Retinal pigment epithelial cell (primary cell): ENCODE measurements around the gene NOS1AP.
"Not testable (repeated sequence)": the region's sequence is repeated elsewhere in the genome, so short reads cannot be mapped to it uniquely, and the experiment has no call there.

ENCODE experiments used
- DNase-seq: peaks from one replicate; pipeline ENCODE4 v3.0.0-alpha.2; 2010; ENCODE audit warnings: low read depth
- H3K4me3 ChIP-seq: 2 replicates; pipeline ENCODE4 v1.5.1; 2011; ENCODE audit warnings: mild to moderate bottlenecking, low read length, control low read depth, moderate library complexity
- CTCF ChIP-seq: conservative IDR thresholded peaks from 2 replicates; pipeline ENCODE4 v1.5.1; 2011; ENCODE audit warnings: low read depth, low read length, control low read depth, inconsistent platforms

The NOS1AP gene

GRCh38 chr1:162200096-162200847 lies 130.8 kb downstream of the NOS1AP start:
- no peak overlapping the region for H3K4me3 ChIP-seq
- TF ChIP-seq CTCF, result no peak
- DNase-seq, result no peak

- DNase-seq, H3K4me3 ChIP-seq: not testable (repeated sequence)
Measured at GRCh38 chr1:162201062-162201461, 131.6 kb downstream of the NOS1AP start.

GRCh38 chr1:162204129-162204822 lies 134.8 kb downstream of the NOS1AP start:
- H3K4me3 ChIP-seq, result no peak overlapping the region
- no peak for TF ChIP-seq CTCF
- no peak for DNase-seq

- no peak for DNase-seq
- H3K4me3 ChIP-seq, result no peak overlapping the region
- TF ChIP-seq CTCF, result no peak
Measured at GRCh38 chr1:162204823-162205155, 135.3 kb downstream of the NOS1AP start.

- no peak for TF ChIP-seq CTCF
- DNase-seq, result no peak
- no peak overlapping the region for H3K4me3 ChIP-seq
Measured at GRCh38 chr1:162206300-162206699, 136.8 kb downstream of the NOS1AP start.

- H3K4me3 ChIP-seq, result no peak overlapping the region
- TF ChIP-seq CTCF, result no peak
- DNase-seq, result no peak
Measured at GRCh38 chr1:162206749-162207635, 137.5 kb downstream of the NOS1AP start.

- H3K4me3 ChIP-seq, result no peak overlapping the region
- no peak for DNase-seq
- TF ChIP-seq CTCF, result no peak
Measured at GRCh38 chr1:162207862-162208261, 138.4 kb downstream of the NOS1AP start.
